ENCODE results near the gene OBP2B. TPM values are rescaled to one million over a fixed set of nuclear protein-coding genes. Genes with fewer than 3 reads are reported as not detected.
"Not testable (repeated sequence)": the region's sequence is repeated elsewhere in the genome, so short reads cannot be mapped to it uniquely, and the experiment has no call there.

OBP2B gene
- total RNA-seq, 1 donor from 2014 or later = not detected

- Mint-ChIP-seq H3K9me3 (ENCODE audit: unreplicated experiment) (no peaks in the 10 kb centered on the region), H3K4me3 (ENCODE audit: unreplicated experiment) (peak overlapping the region; percentile 79), H3K27me3 (ENCODE audit: unreplicated experiment) (peaks cover 6% of the 10 kb centered on the region), H3K4me1 (ENCODE audit: unreplicated experiment) (peaks cover 25% of the 10 kb centered on the region), H3K27ac (ENCODE audit: unreplicated experiment) (peak overlapping the region; percentile 18), H3K36me3 (ENCODE audit: low read depth, unreplicated experiment) (no peaks in the 10 kb centered on the region)
- TF ChIP-seq, protein P1, sequence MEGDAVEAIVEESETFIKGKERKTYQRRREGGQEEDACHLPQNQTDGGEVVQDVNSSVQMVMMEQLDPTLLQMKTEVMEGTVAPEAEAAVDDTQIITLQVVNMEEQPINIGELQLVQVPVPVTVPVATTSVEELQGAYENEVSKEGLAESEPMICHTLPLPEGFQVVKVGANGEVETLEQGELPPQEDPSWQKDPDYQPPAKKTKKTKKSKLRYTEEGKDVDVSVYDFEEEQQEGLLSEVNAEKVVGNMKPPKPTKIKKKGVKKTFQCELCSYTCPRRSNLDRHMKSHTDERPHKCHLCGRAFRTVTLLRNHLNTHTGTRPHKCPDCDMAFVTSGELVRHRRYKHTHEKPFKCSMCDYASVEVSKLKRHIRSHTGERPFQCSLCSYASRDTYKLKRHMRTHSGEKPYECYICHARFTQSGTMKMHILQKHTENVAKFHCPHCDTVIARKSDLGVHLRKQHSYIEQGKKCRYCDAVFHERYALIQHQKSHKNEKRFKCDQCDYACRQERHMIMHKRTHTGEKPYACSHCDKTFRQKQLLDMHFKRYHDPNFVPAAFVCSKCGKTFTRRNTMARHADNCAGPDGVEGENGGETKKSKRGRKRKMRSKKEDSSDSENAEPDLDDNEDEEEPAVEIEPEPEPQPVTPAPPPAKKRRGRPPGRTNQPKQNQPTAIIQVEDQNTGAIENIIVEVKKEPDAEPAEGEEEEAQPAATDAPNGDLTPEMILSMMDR (IDR thresholded peaks at IDR 0.05; ENCODE audit: unreplicated experiment) = no peak
- DNase-seq (ENCODE audit: low spot score) = peak; percentile 86
These were observed 29.3 kb upstream of the OBP2B start for GRCh38 chr9:133238272-133238850.

DNA sequence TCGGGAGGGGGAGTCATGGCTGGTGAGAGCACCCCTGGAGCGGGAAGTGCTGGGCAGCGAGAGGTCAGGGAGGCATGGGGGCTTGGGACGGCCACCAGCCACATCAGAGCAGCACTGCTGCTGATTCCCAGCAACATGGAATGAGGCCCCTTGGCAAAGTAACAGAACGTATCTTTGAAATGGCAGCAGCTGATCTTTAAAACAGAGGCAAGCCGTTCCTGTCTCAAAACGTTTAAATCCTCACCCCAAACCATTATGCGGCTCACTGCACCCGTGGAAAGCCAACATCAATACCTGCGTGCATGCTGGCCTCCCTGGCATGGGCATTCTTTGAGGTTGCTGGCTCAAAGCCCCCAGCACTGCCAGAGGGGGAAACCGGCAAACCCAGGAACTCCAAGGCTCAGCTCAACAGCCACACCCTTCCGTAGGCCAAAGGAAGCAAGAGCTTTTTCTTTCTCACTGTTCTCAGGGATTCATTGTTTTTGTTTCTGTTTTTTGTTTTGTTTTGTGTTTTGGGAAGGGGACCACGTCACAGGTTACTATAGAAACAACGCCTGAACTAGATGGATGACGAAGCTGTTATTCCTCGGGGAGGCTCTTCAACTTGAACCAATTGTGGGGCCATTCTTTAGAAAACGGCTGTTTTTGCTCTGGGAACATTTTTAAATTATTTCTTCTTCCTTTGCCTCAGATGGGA, 28.1 kb upstream of the OBP2B start:
- DNase-seq (ENCODE audit: low spot score) = no peak
- H3K4me1 Mint-ChIP-seq (ENCODE audit: unreplicated experiment) = peaks cover 26% of the 10 kb centered on the region
- H3K27ac Mint-ChIP-seq (ENCODE audit: unreplicated experiment) = peak overlapping the region; percentile 59
- H3K4me3 Mint-ChIP-seq (ENCODE audit: unreplicated experiment) = peak overlapping the region; percentile 44
- no peaks in the 10 kb centered on the region for H3K9me3 Mint-ChIP-seq (ENCODE audit: unreplicated experiment)
- TF ChIP-seq, protein P1 (IDR thresholded peaks at IDR 0.05; ENCODE audit: unreplicated experiment) = no peak
- no peaks in the 10 kb centered on the region for H3K36me3 Mint-ChIP-seq (ENCODE audit: low read depth, unreplicated experiment)
- peaks cover 6% of the 10 kb centered on the region for H3K27me3 Mint-ChIP-seq (ENCODE audit: unreplicated experiment)

DNA sequence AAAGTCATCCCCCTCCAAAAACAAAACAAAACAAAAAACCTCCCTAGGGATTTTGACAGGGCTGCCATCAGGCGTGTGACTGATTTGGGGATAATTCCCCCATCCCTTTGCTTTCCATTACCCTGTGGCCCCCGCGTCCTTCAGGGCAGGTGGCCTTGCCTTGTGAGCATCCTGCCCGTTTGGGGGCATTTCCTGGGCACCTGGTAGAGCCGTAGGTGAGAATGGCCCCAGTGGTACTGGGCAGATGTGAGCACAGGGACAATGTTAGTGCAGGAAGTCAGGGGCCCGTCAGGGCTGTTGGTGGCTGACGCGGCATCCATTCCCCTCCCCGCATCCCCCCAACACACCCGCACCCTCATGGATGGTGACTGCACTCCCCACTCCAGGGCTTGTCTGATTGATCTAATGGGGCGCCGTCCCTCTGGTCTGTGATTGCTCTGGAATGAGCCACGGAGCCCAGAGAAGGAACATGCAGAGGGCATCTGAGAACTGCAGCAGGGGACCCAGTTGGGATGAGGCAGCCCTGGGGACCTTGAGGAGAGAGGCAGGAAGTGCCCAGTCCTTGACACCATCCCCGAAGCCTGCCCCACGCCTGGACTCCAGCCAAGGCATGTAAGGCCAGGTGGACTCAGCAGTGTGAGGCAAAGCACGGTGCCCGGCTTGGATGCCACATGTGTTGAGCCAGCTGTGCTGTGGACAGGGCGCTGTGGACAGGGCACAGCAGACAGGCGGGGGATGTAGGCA, 27.4 kb upstream of the OBP2B start:
- not testable (repeated sequence) for H3K9me3 Mint-ChIP-seq (ENCODE audit: unreplicated experiment); H3K27me3 Mint-ChIP-seq (ENCODE audit: unreplicated experiment); DNase-seq (ENCODE audit: low spot score); H3K36me3 Mint-ChIP-seq (ENCODE audit: low read depth, unreplicated experiment); H3K4me3 Mint-ChIP-seq (ENCODE audit: unreplicated experiment); H3K27ac Mint-ChIP-seq (ENCODE audit: unreplicated experiment)
- peaks cover 26% of the 10 kb centered on the region for H3K4me1 Mint-ChIP-seq (ENCODE audit: unreplicated experiment)

- H3K4me3 Mint-ChIP-seq (ENCODE audit: unreplicated experiment) = no peak overlapping the region
- peaks cover 4% of the 10 kb centered on the region for H3K27me3 Mint-ChIP-seq (ENCODE audit: unreplicated experiment)
- peaks cover 26% of the 10 kb centered on the region for H3K4me1 Mint-ChIP-seq (ENCODE audit: unreplicated experiment)
These were observed 26.6 kb upstream of the OBP2B start for GRCh38 chr9:133235549-133236222.

More at GRCh38 chr9:133235549-133236222, 26.6 kb upstream of the OBP2B start:
- Mint-ChIP-seq H3K36me3 (ENCODE audit: low read depth, unreplicated experiment) (no peaks in the 10 kb centered on the region), H3K27ac (ENCODE audit: unreplicated experiment) (no peak overlapping the region), H3K9me3 (ENCODE audit: unreplicated experiment) (no peaks in the 10 kb centered on the region)
- TF ChIP-seq, protein P1 (IDR thresholded peaks at IDR 0.05; ENCODE audit: unreplicated experiment) = no peak
- no peak for DNase-seq (ENCODE audit: low spot score)

Data from endothelial cell (in vitro differentiated cells).